Astrocyte of the spinal cord (primary cell): ENCODE data around the gene TAS2R46.
"Not testable (repeated sequence)": the region's sequence is repeated elsewhere in the genome, so short reads cannot be mapped to it uniquely, and the experiment has no call there.

Experiments used
- DNase-seq: peaks from one replicate; pipeline ENCODE4 v3.0.0; 2011; ENCODE audit warnings: low read depth, low spot score
- H3K4me3 ChIP-seq: 2 replicates; pipeline ENCODE4 v1.5.1; 2011; ENCODE audit warnings: low read depth, mild to moderate bottlenecking, low read length, moderate library complexity
- in situ Hi-C: cut with HindIII; loops from 2 replicates; pipeline ENCODE4 v1.10.0; 2017; ENCODE audit warnings: low sequenced_read_pairs
- TF ChIP-seq, protein P1 (sequence below): IDR thresholded peaks from 2 replicates; pipeline ENCODE4 v1.5.1; 2012; ENCODE audit warnings: low read depth, mild to moderate bottlenecking, low read length, inconsistent platforms

TAS2R46 gene

DNA sequence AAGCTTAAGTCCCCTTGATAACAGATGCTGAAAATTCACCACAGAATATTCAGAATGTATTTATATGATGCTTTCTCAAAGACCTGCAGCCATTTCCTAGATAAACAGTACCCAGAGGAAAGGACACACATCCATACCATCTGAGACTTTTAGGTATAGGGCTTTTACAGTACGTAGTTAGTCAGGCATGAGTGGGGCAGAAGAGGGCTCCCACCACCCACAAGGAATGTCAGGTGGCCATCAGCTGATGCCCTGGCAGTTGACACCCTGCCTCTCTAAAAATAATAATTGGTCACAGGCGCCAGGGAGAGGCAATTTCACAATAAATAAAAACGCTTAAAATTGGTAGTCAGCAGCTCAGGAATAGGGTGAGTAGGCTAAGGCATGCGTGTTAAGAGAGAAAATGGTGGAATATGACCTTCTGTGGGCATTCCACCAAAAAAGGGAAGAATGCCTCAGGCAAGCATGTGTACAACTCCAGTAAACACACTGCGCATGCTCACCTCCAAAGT, 7.8 kb upstream of the TAS2R46 start:
- TF ChIP-seq, protein P1, sequence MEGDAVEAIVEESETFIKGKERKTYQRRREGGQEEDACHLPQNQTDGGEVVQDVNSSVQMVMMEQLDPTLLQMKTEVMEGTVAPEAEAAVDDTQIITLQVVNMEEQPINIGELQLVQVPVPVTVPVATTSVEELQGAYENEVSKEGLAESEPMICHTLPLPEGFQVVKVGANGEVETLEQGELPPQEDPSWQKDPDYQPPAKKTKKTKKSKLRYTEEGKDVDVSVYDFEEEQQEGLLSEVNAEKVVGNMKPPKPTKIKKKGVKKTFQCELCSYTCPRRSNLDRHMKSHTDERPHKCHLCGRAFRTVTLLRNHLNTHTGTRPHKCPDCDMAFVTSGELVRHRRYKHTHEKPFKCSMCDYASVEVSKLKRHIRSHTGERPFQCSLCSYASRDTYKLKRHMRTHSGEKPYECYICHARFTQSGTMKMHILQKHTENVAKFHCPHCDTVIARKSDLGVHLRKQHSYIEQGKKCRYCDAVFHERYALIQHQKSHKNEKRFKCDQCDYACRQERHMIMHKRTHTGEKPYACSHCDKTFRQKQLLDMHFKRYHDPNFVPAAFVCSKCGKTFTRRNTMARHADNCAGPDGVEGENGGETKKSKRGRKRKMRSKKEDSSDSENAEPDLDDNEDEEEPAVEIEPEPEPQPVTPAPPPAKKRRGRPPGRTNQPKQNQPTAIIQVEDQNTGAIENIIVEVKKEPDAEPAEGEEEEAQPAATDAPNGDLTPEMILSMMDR, result no peak
- DNase-seq, result no peak
- in situ Hi-C loops, result no loop called here
- no peak overlapping the region for H3K4me3 ChIP-seq

GRCh38 chr12:11067514-11067913, 5.4 kb upstream of the TAS2R46 start:
- no peak overlapping the region for H3K4me3 ChIP-seq
- TF ChIP-seq, protein P1, result no peak
- peak; percentile 10 for DNase-seq
- in situ Hi-C loops, result no loop called here

DNA sequence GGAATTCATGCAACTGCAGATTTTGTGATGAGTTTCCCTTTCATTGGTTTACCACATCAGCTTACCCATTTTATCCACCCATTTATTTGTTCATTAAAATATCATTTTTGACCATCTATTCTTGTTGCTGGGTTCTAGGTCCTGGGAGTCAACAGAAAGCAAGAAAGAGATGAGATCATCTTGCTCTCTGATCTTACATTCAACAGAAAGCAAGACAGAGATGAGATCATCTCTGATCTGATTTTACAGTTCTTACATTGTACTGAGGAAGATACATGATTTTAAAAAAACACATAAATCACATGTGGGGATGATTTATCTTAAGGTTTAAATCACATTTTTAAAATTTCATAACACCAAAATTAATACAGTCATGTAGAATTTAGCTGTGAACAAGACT, 2.3 kb downstream of the TAS2R46 start:
- TF ChIP-seq, protein P1, result no peak
- H3K4me3 ChIP-seq, result no peak overlapping the region
- in situ Hi-C loops, result no loop called here
- DNase-seq, result peak; percentile 17

DNA sequence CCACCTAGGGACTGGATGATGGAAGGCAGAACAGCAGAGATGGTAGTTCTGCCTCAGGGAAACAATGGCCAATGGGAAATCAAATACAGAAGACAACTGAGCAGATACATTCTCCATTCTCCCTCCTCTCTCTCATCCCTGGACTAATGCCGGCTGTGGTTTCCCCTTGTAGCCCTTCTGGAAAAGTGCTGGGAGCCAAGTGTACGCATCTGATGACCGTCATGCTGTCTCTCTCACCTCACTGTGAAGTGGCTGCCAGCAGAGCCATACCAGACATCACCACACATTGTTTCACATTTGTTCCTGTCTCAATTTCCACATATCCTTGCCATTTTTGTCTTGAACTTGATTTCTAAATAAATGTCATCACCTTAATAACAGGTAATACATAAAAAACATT, 3.1 kb downstream of the TAS2R46 start:
- H3K4me3 ChIP-seq, result no peak overlapping the region
- no peak for DNase-seq
- in situ Hi-C loops, result no loop called here
- TF ChIP-seq, protein P1, result no peak

GRCh38 chr12:11055306-11055705, 6.8 kb downstream of the TAS2R46 start:
- TF ChIP-seq, protein P1, result no peak
- in situ Hi-C loops, result no loop called here
- no peak for DNase-seq
- no peak overlapping the region for H3K4me3 ChIP-seq

DNA sequence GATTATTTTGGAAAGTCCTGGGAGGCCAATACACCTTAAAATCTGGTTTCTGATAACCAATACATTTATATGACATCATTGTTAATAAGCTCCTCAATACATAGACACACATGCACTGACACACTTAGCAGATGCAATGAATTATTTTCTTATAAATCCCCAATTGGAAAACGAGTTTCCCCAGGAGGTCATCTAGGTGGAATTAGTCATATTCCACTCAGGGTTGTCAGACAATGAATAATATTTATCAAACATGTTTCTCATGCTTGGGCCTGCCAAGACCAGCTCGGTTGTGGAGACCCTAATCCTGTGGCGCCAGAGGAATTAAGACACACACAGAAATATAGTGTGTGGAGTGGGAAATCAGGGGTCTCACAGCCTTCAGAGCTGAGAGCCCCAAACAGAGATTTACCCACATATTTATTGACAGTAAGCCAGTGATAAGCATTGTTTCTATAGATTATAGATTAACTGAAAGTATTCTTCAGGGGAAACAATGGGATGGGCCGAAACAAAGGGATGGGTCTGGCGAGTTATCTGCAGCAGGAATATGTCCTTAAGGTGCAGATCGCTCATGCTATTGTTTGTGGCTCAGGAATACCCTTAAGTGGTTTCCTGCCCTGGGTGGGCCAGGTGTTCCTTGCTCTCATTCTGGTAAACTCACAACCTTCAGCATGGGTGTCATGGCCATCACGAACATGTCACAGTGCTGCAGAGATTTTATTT, 12.1 kb downstream of the TAS2R46 start:
- H3K4me3 ChIP-seq, DNase-seq, in situ Hi-C loops: not testable (repeated sequence)

DNA sequence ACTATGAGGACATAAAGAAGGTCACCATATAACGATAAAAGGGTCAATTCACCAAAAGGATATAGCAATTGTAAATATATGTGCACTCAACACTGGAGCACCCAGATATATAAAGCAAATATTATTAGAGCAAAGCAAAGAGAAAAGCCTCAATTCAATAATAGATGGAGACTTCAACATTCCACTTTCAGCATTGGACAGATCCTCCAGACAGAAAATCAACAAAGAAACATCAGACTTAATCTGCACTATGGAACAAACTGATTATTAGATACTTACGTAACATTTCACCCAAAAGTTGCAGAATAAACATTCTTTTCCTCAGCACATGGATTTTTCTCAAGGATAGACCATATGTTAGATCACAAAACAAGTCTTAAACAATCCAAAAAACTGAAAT, 20.7 kb downstream of the TAS2R46 start:
- H3K4me3 ChIP-seq, DNase-seq, in situ Hi-C loops: not testable (repeated sequence)
